ENCODE data around the gene DKK2. TPM values are rescaled to one million over a fixed set of nuclear protein-coding genes. Genes with fewer than 3 reads are reported as not detected.

Gene DKK2
- total RNA-seq, 1 donor from 2014 or later, result 3.3 TPM

DNA sequence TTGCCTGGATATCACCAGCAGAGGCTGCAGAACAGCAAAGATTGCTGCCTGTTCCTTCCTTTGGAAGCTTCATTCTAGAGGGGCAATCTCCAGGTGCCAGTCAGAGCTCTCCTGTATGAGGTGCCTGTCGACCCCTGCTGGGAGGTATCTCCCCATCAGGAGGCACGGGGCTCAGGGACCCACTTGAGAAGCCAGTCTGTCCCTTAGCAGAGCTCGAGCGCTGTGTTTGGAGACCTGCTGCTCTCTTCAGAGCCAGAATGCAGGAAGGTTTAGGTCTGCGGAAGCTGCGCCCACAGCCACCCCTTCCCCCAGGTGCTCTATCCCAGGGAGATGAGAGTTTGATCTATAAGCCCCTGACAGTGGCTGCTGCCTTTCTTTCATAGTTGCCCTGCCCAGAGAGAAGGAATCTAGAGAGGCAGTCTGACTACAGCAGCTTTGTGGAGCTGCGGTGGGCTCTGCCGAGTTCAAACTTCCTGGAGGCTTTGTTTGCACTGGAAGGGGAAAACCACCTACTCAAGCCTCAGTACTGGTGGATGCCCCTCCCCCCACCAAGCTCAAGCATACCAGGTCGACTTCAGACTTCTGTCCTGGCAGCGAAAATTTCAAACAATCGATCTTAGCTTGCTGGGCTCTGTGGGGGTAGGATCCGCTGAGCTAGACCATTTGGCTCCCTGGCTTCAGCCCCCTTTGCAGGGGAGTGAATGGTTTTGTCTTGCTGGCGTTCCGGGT lies 57.9 kb downstream of the DKK2 start:
- H2AFZ ChIP-seq (ENCODE audit: low read depth, low read length), result no peak overlapping the region
- no peak overlapping the region for H3K4me2 ChIP-seq (ENCODE audit: low read length)
- Mint-ChIP-seq H3K4me3 (ENCODE audit: unreplicated experiment) (no peak overlapping the region), H3K36me3 (ENCODE audit: low read depth, unreplicated experiment) (no peaks in the 10 kb centered on the region), H3K9me3 (ENCODE audit: unreplicated experiment) (peaks cover 6% of the 10 kb centered on the region), H3K4me1 (ENCODE audit: low read depth, unreplicated experiment) (no peaks in the 10 kb centered on the region), H3K27me3 (ENCODE audit: low read depth, unreplicated experiment) (no peaks in the 10 kb centered on the region), H3K27ac (ENCODE audit: unreplicated experiment) (no peak overlapping the region)
- H4K20me1 ChIP-seq (ENCODE audit: insufficient read depth, low read length), result no peaks in the 10 kb centered on the region
- DNase-seq (ENCODE audit: low read depth) (no peak), FAIRE-seq (no peak)
- H3K4me3 ChIP-seq (ENCODE audit: insufficient read depth, low read depth, low read length), result no peak overlapping the region
- H3K4me1 ChIP-seq (ENCODE audit: insufficient read depth, low read length), result no peaks in the 10 kb centered on the region
- H3K36me3 ChIP-seq (ENCODE audit: insufficient read depth, low read length), result no peaks in the 10 kb centered on the region
- H3K27ac ChIP-seq (ENCODE audit: low read depth, low read length), result no peak overlapping the region
- H3K9ac ChIP-seq (ENCODE audit: low read length), result no peak overlapping the region
- no peaks in the 10 kb centered on the region for H3K79me2 ChIP-seq (ENCODE audit: insufficient read depth, low read length)
- no peaks in the 10 kb centered on the region for H3K27me3 ChIP-seq (ENCODE audit: insufficient read depth, low read length)
- TF ChIP-seq EZH2 (IDR thresholded peaks at IDR 0.05; ENCODE audit: insufficient read depth, low read length), result no peak
- no peak for TF ChIP-seq CTCF (IDR thresholded peaks at IDR 0.05; ENCODE audit: insufficient read depth, low read depth, low read length)
- H3K9me3 ChIP-seq (ENCODE audit: insufficient read depth, low read depth, low read length), result no peaks in the 10 kb centered on the region

DNA sequence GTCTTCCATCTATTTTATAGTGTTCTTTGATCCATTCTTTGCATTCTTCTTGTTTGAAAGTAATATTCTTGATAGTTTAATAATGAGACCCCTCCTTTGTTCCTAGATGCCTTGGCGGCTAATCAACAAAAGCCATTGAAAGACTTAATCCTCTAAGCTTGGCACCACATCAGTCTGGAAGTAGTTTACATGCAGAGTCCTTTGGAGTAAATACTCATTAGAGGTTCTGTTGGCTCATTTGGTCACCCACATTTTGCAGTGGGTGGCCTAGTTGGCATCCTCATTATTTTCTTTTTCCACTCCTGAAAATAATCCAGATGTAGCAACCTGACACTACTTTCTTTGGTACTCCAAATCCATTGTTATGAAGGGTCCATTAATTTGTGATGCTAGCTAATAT lies 64.5 kb downstream of the DKK2 start:
- FAIRE-seq (no peak), DNase-seq (ENCODE audit: low read depth) (no peak)
- Histone ChIP-seq H4K20me1 (ENCODE audit: insufficient read depth, low read length) (no peaks in the 10 kb centered on the region), H3K4me2 (ENCODE audit: low read length) (no peak overlapping the region), H3K79me2 (ENCODE audit: insufficient read depth, low read length) (no peaks in the 10 kb centered on the region), H3K36me3 (ENCODE audit: insufficient read depth, low read length) (no peaks in the 10 kb centered on the region), H3K9ac (ENCODE audit: low read length) (no peak overlapping the region), H3K27me3 (ENCODE audit: insufficient read depth, low read length) (no peaks in the 10 kb centered on the region), H2AFZ (ENCODE audit: low read depth, low read length) (no peak overlapping the region), H3K9me3 (ENCODE audit: insufficient read depth, low read depth, low read length) (no peaks in the 10 kb centered on the region), H3K4me3 (ENCODE audit: insufficient read depth, low read depth, low read length) (no peak overlapping the region), H3K4me1 (ENCODE audit: insufficient read depth, low read length) (no peaks in the 10 kb centered on the region), H3K27ac (ENCODE audit: low read depth, low read length) (no peak overlapping the region)
- peaks cover 4% of the 10 kb centered on the region for H3K27me3 Mint-ChIP-seq (ENCODE audit: low read depth, unreplicated experiment)
- TF ChIP-seq EZH2 (IDR thresholded peaks at IDR 0.05; ENCODE audit: insufficient read depth, low read length) (no peak), CTCF (IDR thresholded peaks at IDR 0.05; ENCODE audit: insufficient read depth, low read depth, low read length) (no peak)
- H3K4me3 Mint-ChIP-seq (ENCODE audit: unreplicated experiment), result no peak overlapping the region
- H3K27ac Mint-ChIP-seq (ENCODE audit: unreplicated experiment), result no peak overlapping the region
- peaks cover 7% of the 10 kb centered on the region for H3K9me3 Mint-ChIP-seq (ENCODE audit: unreplicated experiment)
- H3K4me1 Mint-ChIP-seq (ENCODE audit: low read depth, unreplicated experiment), result no peaks in the 10 kb centered on the region
- no peaks in the 10 kb centered on the region for H3K36me3 Mint-ChIP-seq (ENCODE audit: low read depth, unreplicated experiment)

GRCh38 chr4:106967892-106968291 lies 68.2 kb downstream of the DKK2 start:
- H3K9me3 ChIP-seq (ENCODE audit: insufficient read depth, low read depth, low read length), result no peaks in the 10 kb centered on the region
- peaks cover 4% of the 10 kb centered on the region for H3K27me3 Mint-ChIP-seq (ENCODE audit: low read depth, unreplicated experiment)
- H3K4me3 Mint-ChIP-seq (ENCODE audit: unreplicated experiment), result no peak overlapping the region
- H3K4me2 ChIP-seq (ENCODE audit: low read length), result no peak overlapping the region
- TF ChIP-seq CTCF (IDR thresholded peaks at IDR 0.05; ENCODE audit: insufficient read depth, low read depth, low read length) (no peak), EZH2 (IDR thresholded peaks at IDR 0.05; ENCODE audit: insufficient read depth, low read length) (no peak)
- H3K9me3 Mint-ChIP-seq (ENCODE audit: unreplicated experiment), result no peaks in the 10 kb centered on the region
- no peak overlapping the region for H3K4me3 ChIP-seq (ENCODE audit: insufficient read depth, low read depth, low read length)
- FAIRE-seq (no peak), DNase-seq (ENCODE audit: low read depth) (no peak)
- H3K27ac Mint-ChIP-seq (ENCODE audit: unreplicated experiment), result no peak overlapping the region
- no peaks in the 10 kb centered on the region for H3K4me1 ChIP-seq (ENCODE audit: insufficient read depth, low read length)
- no peaks in the 10 kb centered on the region for H3K36me3 Mint-ChIP-seq (ENCODE audit: low read depth, unreplicated experiment)
- no peak overlapping the region for H3K9ac ChIP-seq (ENCODE audit: low read length)
- H3K27ac ChIP-seq (ENCODE audit: low read depth, low read length), result no peak overlapping the region
- no peaks in the 10 kb centered on the region for H3K79me2 ChIP-seq (ENCODE audit: insufficient read depth, low read length)
- no peaks in the 10 kb centered on the region for H3K4me1 Mint-ChIP-seq (ENCODE audit: low read depth, unreplicated experiment)
- no peaks in the 10 kb centered on the region for H4K20me1 ChIP-seq (ENCODE audit: insufficient read depth, low read length)
- no peak overlapping the region for H2AFZ ChIP-seq (ENCODE audit: low read depth, low read length)
- no peaks in the 10 kb centered on the region for H3K36me3 ChIP-seq (ENCODE audit: insufficient read depth, low read length)
- H3K27me3 ChIP-seq (ENCODE audit: insufficient read depth, low read length), result no peaks in the 10 kb centered on the region

Measured in astrocyte (in vitro differentiated cells and primary cell).